ENCODE measurements around the gene GNB4. TPM values are rescaled to one million over a fixed set of nuclear protein-coding genes. Genes with fewer than 3 reads are reported as not detected.

The GNB4 gene
- 54.2 TPM for polyA plus RNA-seq (2013, experiment 1 of 2; ENCODE audit: insufficient read length)
- polyA plus RNA-seq (2013, experiment 2 of 2; ENCODE audit: insufficient read length) = 50.6 TPM

DNA sequence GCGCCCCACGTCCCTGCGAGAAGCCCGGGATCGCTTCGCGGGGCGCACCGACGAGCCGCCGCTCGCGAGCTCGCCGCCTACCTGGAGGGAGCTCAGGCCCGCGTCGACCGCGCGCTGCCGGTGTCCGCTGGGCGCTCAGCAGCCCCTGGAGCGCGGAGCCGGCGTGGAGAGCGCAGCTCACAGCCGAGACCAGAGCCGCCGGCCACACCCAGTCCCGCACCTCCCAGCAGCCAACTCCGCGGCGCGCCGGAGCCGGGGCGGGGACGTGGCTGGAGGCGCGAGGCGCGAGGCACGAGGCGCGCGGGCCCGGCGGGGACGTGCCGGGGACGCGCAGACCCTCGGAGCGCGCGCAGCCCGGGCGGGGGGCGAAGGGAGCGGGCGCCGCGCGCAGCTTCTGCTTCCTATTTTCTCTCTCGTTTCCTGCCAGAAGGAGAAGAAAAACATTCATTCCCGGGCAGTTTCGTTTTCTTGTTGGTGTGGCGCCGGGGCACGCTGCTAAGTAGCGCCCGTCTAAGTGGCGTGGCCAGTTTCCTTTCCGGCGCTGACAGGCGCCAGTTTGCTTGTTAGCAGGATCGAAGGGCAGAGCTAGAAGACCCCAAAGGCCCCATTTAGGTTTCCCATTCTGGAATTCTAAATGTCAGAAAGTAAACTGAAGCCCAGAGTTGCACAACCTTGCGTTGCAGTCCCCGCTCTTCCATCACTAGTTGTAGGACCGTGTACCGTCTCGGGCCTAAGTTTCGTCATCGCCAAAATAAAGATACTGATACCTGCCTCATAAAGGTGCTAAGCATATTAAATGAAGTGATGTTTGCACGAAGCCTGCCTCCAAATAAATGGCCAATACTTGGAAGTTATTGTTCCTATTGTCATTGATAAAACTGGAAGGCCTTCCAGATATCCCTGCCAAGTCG, at the start of gene GNB4:
TSS of gene GNB4 (minus strand) at position 206 of the 911 bp plus-strand sequence. CDS start 25,270 bp downstream, outside the sequence.
- peak; percentile 91 for DNase-seq

DNA sequence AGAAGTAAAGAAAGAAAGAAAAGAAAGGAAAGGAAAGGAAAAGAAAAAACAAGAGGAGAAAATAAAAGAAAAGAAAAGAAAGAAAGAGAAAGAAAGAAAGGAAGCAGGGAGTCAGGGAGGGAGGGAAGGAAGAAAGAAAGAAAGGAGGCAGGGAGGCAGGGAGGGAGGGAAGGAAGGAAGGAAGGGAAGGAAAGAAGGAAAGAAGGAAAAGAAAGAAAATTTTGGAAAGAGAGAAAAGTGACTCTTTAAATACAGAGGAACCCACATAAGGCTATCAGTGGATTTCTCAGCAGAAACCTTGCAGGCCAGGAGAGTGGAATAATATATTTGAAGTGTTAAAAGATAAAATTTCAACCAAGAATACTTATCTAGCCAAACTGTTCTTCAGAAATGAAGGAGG, 44.2 kb upstream of the GNB4 start:
- DNase-seq = no peak

DNA sequence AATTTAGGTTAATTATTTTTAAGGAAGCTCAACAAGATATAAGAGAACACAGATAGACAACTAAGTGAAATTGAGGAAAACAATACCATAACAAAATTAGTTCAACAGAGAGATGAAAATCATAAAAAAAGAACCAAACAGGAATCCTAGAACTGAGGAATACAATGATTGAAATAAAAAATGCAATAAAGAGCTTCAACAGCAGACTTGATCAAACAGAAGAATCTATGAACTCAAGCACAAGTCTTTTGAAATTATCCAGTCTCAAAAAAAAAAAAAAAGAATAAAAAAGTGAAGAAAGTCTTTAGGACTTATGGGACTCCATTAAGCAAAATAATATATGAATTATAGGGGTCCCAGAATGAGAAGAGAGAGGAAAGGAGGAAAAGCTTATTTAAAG, 42.0 kb upstream of the GNB4 start:
- no peak for DNase-seq

DNA sequence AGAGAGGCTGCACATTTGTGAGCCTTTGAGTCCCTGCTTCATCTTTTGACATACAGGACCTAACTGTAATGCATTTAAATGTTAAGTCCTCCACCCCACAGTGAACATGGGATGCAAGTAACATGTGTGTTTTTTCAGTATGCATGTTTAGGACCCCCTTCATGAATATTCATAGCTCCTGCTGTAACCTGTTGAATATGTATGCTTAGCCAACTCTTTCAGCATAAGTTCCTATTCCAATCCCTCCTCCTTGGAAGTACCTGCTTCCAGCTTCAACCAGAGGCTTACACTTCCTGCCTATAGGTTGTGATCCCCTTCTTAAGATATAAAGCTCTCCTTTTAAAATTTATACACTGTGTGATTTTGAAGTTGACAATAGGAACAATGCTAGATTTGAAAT, 36.9 kb upstream of the GNB4 start:
- DNase-seq = no peak

DNA sequence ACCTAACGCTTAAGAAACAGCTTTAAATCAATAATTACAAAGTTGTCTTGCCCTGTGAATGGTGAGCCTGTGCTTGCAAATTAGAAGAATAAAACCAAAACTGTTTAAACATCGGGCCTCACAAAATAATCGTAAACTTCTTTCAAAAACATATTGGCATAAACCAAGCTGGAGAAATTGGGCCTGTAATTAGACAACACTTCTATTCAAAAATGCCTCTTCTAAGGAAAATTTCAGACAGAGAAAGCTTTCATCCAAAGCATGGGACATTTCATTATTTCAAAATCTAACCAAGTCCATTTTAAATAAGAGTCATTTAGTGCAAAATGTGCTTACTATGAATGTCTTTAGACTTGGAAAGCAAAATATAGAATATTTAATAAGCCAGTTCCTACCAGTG, 35.5 kb upstream of the GNB4 start:
- DNase-seq = no peak

DNA sequence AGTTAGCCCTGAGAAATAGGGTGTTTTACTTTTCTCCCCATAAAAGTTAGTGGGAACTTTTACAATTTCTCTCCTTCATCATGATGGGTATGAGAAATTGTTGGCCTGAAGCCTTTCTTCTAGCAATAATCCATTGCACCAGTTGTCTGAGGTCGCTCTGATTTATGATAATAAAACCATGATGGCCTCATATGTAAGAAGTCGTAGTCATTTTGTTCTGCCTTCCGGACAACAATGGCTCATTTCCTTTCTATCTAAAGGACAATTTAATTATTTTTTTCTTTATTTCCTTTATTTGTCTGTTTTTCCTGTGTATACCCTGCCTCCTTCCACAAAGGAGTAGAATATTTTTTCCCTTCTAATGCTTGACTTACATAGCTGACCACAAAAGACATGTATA, 31.6 kb upstream of the GNB4 start:
- DNase-seq = no peak

DNA sequence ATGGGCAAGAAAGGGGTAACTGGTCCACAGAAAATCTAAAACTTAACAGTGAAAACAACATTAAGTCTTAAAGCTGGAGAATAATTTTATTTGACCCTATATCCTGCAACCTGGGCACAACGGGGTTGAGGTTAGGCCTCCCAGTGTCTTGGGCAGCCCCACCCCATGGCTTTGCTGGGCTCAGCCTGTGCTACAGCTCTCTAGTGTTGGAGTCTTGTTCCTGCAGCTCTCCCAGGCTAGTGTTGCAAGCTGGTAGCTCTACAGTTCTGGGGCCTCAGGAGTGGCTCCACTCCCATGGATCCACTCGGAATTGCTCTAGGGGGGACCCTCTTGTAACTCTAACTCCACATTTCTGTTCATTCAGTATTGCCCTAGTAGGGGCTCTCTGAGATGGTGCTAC, 24.9 kb upstream of the GNB4 start:
- DNase-seq = no peak

DNA sequence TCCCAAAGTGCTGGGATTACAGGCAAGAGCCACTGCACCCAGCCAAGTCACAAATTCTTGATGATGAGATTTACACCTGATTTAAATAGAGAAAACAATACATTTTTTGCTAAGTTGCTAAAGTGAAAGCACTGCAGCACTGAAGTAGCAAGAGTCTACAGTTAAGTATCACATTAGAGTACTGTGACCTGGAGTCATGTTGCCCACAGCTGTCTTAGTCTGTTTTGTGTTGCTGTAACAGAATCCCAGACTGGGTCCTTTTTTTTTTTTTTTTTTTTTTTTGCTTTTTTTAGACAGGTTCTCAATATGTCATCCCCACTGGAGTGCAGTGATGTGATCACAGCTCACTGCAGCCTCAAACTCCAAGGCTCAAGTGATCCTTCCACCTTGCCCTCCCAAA, 23.2 kb upstream of the GNB4 start:
- no peak for DNase-seq

DNA sequence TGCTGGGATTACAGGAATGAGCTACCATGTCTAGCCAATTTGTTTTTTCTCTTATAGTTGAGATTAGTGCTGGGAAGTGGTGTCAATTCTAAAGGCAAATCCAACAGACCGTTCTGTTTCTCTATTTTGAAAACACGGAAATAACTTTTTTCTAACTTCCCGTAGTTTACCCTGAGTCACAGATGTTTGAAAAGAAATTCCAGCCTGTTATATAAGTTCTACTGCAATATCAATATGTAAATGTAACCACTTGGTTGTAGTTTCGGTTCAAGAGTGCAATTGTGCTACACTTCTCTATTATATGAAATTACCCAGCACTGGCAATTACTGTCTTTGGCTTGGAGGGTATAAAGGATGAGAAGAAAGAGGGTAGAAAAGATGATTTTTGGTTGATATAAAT, 22.3 kb upstream of the GNB4 start:
- DNase-seq = no peak

DNA sequence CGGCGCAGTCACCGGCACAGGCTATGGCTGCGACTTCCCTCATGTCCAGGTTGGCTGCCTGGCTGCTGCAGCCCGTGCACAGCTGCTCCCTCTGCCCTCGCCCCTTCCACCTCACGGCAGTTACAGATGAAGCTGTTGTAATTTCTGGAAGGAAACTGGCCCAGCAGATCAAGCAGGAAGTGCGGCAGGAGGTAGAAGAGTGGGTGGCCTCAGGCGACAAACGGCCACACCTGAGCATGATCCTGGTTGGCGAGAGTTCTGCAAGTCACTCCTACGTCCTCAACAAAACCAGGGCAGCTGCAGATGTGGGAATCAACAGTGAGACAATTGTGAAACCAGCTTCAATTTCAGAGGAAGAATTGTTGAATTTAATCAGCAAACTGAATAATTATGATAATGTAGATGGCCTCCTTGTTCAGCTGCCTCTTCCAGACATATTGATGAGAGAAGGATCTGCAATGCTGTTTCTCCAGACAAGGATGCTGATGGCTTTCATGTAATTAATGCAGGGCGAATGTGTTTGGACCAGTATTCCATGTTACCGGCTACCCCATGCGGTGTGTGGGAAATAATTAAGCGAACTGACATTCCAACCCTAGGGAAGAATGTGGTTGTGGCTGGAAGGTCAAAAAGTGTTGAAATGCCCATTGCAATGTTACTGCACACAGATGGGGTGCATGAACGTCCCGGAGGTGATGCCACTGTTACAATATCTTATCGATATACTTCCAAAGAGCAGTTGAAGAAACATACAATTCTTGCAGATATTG, 13.2 kb upstream of the GNB4 start:
- DNase-seq = no peak

DNA sequence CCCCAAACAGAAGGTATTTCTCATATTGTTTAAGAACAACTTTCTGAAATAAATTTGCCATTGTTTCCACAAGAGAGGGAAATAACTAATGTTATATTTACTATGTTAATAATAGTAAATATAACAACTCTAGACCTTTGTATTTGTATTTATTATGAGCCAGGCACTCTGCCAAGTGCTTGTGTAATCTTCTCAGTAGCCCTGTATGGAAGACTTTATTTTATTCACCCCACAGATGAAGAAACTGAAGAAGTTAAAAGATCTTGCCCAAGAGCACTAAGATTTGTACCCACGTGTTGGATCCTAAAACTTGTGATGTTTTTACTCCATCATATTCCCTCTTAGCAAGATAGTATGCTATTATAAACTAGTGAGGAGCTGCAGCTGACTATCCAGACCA, 12.0 kb upstream of the GNB4 start:
- DNase-seq = no peak

DNA sequence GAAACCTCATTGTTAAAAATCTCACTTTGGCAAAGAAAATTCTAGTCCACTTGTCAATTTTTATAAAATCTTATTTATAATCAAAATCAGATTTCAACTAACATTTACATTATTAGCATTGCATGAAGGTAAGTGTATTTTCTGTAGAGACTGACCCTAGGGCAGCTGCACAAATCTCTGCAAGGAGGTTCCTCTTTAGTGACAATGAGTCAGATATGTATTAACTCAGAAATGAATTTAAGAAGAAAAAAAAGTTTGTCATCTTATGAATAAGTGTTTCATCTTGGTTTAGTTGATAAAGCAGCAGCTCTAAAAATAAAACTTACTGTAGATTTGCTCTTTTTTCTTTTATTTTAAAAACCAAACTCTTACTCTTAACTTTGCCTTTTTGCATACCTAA, 9.0 kb upstream of the GNB4 start:
- DNase-seq = no peak

DNA sequence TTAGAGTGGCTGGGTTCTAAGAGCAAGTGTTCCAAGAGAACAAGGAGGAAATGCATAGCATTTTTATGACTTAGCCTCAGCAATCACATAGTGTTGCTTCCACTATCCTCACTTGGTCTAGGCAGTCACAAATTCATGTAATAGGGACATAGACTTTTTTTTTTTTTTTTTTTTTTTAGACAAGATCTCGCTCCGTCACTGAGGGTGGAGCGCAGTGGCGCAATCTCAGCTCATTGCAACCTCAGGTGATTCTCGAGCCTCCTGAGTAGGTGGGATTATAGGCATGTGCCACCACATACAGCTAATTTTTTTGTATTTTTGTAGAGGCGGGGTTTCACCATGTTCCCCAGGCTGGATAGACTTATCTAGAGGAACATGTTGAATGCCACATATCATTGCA, 4.7 kb upstream of the GNB4 start:
- DNase-seq = peak; percentile 21

DNA sequence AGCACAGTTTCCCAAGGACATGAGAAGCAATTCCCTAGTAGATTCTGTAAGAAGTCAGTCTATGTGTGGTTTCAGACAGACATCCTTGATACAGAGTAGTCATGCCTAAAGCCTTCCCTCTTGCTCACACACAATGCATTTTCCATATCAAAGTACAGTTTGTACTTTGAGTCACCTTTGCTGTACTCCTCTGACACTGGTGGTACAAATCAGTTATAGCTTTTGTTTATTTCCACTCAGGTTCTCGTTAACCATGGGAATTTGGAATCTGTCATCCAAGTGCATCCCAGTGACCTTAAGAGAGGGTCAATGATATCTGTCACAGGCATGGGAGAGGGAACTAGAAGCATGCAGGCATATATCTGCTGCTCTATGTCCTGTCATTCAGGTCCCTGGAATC, 3.6 kb upstream of the GNB4 start:
- peak; percentile 39 for DNase-seq

DNA sequence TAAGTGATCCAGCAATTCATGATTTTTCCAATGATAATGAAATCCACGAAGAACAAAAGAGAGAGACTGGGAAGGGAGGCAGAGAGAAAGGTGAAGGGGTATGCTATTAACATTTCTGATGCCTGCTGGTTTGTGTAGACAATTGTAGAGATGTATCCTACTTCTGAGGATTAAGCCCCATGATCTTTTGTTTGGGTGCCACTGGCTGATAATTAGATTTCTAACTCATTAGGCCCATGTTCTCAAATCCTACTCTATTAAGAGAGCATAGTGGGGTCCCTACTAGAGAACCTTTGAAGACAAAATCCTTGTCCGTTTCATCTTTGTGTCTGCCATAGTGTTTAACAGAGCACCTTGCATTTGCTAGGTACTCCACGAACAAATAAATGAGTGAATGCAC, 2.7 kb upstream of the GNB4 start:
- no peak for DNase-seq

DNA sequence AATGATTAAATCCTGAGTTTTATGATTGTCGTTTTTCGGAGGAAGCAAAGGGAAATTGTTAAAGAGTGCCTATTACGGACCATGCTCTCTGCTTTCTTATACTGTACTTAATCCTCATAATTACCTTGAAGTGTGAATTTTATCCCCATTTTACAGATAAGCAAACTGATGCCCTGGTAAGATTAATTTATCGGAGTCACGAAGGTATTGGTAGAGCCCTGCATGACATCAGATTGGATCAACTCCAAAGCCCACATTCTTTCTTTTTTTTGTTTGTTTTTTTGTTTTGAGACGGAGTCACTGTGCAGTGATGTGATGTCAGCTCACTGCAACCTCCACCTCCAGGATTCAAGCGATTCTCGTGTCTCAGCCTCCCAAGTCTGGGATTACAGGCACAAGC, 1.6 kb upstream of the GNB4 start:
- DNase-seq = no peak

DNA sequence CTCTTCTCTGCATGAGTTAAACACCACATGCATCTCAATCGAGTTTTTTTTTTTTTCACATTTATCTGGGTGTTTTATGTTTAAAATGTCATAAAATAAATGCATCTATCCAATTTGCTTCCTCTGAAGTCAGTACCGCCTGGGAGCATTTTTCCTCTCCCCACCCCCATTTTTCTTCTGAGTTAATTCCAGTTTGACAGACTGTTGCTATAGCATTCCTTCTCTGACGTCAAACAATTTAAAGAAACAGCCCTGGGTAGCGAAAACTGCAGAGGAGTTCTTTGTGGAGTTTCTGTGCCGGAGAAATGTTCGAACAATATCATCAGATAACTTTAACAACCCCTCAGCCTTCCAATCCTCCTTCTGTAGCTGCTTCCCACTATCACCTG, 900 bp upstream of the GNB4 start:
- DNase-seq = peak; percentile 87

DNA sequence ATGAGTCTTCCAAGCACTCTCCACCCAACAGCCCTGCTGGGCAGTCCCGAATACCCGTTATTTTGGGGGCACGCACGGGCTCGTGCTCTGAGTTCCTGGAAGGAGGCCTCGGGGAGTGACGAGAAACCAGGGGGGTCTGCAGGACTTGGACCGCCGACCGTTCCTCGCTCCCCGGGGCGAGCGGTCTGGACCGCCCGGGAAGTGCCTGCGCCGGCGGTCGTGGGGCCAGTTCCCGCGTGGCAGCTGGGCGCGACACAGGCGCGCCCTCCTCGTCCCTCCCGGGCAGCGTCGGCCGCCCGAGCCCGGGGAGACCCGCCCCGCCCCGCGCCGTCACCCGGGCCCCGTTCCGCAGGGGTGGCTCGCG, 387 bp downstream of the GNB4 start:
- DNase-seq = no peak

DNA sequence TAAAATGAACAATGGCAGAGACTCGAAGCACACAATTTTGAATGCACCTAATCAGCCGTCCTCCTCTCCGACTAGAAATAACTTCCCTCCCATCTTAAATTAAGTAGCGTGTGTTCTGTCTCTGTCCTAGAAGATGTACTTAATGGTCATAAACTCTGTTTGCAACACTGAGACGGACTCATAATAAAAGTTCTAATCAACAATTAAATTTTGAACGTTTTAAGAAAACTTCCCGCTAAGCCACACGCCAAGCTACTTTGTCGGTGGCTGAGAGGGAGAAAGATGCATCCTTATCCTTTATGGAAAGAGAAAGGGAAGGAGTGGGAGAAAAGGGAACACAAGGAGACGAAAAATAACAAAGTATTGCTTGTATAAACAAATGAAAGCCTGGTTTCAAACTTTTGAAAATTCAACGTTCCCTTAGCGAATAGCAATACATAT, 989 bp downstream of the GNB4 start:
- DNase-seq = no peak

DNA sequence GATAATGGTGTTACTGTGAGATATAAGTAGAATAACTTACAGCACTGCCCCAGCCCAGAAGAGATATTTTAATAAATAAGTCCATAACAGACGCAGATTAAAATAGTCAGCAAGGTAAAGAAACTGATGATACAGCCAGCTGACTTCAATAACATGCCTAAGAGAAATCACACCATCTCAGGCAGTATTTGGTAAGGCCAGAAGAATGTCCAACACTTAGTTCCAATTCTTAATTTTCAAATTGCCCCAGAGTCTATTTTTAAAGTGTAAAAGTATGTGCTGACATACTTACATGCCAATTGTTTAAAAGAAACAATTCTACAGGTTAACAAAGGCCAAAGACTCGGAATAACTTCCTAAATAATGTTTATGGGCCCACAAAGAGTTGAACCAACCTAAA, 1.6 kb downstream of the GNB4 start:
- DNase-seq = peak; percentile 31

DNA sequence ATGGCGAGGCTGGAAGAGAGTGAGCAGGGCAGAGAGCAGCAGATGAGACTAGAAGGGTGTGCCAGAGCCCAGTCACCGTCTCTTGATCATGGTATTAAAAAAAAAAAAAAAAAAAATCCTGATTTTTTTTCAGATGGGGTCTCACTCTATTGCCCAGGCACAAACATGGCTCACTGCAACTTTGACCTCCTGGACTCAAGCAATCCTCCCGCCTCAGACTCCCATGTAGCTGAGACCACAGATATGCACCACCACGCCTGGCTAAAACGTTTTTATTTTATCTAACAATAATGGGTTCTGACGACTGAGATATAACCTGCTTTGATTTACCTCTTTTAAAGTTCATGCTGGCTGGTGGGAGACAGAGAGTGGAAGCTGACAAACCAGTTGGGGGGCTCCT, 4.0 kb downstream of the GNB4 start:
- no peak for DNase-seq

DNA sequence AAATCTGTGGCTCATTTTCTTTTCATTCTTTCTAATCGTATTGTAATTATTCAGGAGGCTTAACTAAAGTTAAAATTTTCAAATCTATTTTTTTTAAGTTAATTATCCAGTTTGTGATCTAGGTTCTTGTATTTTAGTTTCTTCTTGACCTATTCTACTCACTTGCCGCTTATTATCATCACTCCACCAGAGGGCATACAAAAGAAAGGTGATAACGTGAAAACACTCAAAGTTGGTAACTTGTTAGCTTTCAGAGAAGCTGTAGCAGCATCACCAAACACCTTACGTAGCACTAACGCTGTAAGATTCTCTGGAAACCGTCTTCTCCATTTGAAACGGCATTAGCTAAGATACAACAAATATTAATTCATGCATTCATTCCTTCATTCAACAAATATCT, 4.8 kb downstream of the GNB4 start:
- peak; percentile 40 for DNase-seq

DNA sequence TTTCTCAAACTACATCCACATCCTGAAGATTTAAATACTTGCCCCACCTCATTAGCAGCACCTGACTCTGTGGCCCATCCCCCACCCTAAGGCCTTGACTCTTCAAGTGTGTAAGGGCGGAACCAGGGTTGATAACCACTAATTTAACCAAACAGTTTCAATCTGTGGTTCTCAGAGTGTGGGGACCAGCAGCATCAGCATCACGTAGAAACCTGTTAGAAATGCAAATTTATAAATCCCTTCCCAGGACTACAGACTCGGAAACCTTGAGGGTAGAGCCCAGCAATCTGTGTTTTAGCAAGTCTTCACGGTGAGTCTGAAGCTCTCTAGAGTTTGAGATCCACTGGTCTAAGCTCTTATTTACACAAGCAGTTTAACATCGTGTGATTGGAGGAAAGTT, 12.4 kb downstream of the GNB4 start:
- DNase-seq = no peak

DNA sequence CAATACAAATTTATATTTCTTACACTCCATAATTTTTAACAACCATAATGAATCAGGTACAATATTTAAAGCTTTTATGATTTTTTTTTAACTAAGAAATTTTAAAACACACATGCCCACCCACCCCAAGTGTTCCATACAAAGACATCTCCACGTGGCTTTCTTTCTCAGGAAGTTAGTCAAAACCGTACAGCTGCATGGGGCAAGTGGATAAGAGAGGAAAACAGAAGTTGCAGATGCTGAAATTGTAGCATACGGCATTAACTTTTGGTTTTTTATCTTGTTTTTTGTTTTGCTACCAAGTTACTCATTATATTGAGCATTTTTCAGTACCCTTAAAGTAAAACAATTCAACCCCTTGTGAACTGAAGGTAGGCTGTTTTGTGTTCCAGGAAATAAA, 14.8 kb downstream of the GNB4 start:
- DNase-seq = no peak
